Loucy (cell line): ENCODE measurements around the gene KIR3DL3.
"Not testable (repeated sequence)": the region's sequence is repeated elsewhere in the genome, so short reads cannot be mapped to it uniquely, and the experiment has no call there.

Experiments
- H2AFZ ChIP-seq: fragments of 200-600 bp; sonication (generic); 2 replicates; pipeline ENCODE4 v1.6.0; 2016; ENCODE audit warnings: antibody characterized with exemption, mild to moderate bottlenecking, low read length, moderate library complexity
- H3F3A ChIP-seq: fragments of 200-600 bp; 2 replicates; pipeline ENCODE4 v1.6.0; 2016; ENCODE audit warnings: antibody characterized with exemption, low read depth, mild to moderate bottlenecking
- H3K27me3 ChIP-seq: fragments of 200-600 bp; sonication (generic); 2 replicates; pipeline ENCODE4 v1.6.1; 2014; ENCODE audit warnings: low read length, mild to moderate bottlenecking; ENCODE audit not compliant: insufficient read depth, poor library complexity, severe bottlenecking
- H3K36me3 ChIP-seq: fragments of 200-600 bp; sonication (generic); 2 replicates; pipeline ENCODE4 v1.6.1; 2016; ENCODE audit warnings: low read length; ENCODE audit not compliant: insufficient read depth
- H3K4me1 ChIP-seq: fragments of 200-600 bp; sonication (generic); 2 replicates; pipeline ENCODE4 v1.5.1; 2014; ENCODE audit warnings: low read length, mild to moderate bottlenecking; ENCODE audit not compliant: insufficient read depth, poor library complexity, severe bottlenecking
- H3K4me2 ChIP-seq: fragments of 200-600 bp; sonication (generic); 2 replicates; pipeline ENCODE4 v1.6.0; 2014; ENCODE audit warnings: antibody characterized with exemption, low read length, low read depth, mild to moderate bottlenecking; ENCODE audit not compliant: poor library complexity, severe bottlenecking
- H3K4me3 ChIP-seq: fragments of 200-600 bp; sonication (generic); 2 replicates; pipeline ENCODE4 v1.5.1; 2014; ENCODE audit warnings: low read length, mild to moderate bottlenecking, mixed read lengths; ENCODE audit not compliant: poor library complexity, severe bottlenecking
- H3K79me2 ChIP-seq: fragments of 200-600 bp; sonication (generic); 2 replicates; pipeline ENCODE4 v1.6.1; 2014; ENCODE audit warnings: low read length; ENCODE audit not compliant: insufficient read depth
- H3K9ac ChIP-seq: fragments of 200-600 bp; sonication (generic); 2 replicates; pipeline ENCODE4 v1.6.0; 2014; ENCODE audit warnings: mild to moderate bottlenecking, low read depth, low read length, moderate library complexity; ENCODE audit not compliant: poor library complexity, severe bottlenecking
- H3K9me2 ChIP-seq: fragments of 200-600 bp; sonication (generic); replicated peaks from 2 replicates; pipeline ENCODE4 v1.6.1; 2016; ENCODE audit warnings: low read depth, low read length, mixed read lengths
- H3K9me3 ChIP-seq: fragments of 200-600 bp; sonication (generic); 2 replicates; pipeline ENCODE4 v1.6.1; 2014; ENCODE audit warnings: mild to moderate bottlenecking, antibody characterized with exemption, low read length, low read depth; ENCODE audit not compliant: insufficient read depth
- H4K20me1 ChIP-seq: fragments of 200-600 bp; sonication (generic); 2 replicates; pipeline ENCODE4 v1.6.0; 2014; ENCODE audit warnings: antibody characterized with exemption, low read length, mild to moderate bottlenecking; ENCODE audit not compliant: insufficient read depth, poor library complexity, severe bottlenecking
- EZH2phosphoT487 ChIP-seq: fragments of 200-600 bp; IDR thresholded peaks from 2 replicates; pipeline ENCODE4 v1.6.1; 2018; ENCODE audit warnings: antibody characterized with exemption, mild to moderate bottlenecking, moderate library complexity, borderline replicate concordance
- TF ChIP-seq, protein P1 (sequence below): fragments of 200-600 bp; sonication (generic); conservative IDR thresholded peaks from 2 replicates; pipeline ENCODE4 v1.5.1; 2014; ENCODE audit warnings: mild to moderate bottlenecking, antibody characterized with exemption, low read length

KIR3DL3 gene

DNA sequence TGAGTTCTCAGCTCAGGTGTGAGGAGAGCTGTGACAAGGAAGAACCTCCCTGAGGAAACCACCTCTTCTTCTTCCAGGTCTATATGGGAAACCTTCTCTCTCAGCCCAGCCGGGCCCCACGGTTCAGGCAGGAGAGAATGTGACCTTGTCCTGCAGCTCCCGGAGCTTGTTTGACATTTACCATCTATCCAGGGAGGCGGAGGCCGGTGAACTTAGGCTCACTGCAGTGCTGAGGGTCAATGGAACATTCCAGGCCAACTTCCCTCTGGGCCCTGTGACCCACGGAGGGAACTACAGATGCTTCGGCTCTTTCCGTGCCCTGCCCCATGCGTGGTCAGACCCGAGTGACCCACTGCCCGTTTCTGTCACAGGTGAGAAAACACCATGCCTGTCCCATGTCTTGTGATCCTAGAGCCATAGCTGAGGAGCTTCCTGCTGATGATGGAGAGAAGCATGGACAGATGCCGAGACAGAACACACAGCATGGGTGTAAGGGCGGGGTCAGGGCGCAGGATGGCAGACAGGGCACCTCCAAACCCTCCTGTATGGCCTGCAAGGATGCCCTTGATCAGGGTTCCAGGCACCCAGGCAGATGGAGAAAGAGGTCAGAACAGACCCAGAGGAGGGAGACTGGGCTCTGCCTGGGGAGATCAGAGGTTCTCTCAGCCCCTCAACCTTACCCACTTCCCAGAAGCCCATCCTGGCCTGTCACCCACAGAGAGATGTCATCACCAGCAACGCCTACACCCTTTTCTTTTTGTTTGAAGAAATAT lies 5.4 kb downstream of the KIR3DL3 start:
- H3K27me3 ChIP-seq, result no peaks in the 10 kb centered on the region
- no peak for TF ChIP-seq EZH2phosphoT487
- TF ChIP-seq, protein P1, sequence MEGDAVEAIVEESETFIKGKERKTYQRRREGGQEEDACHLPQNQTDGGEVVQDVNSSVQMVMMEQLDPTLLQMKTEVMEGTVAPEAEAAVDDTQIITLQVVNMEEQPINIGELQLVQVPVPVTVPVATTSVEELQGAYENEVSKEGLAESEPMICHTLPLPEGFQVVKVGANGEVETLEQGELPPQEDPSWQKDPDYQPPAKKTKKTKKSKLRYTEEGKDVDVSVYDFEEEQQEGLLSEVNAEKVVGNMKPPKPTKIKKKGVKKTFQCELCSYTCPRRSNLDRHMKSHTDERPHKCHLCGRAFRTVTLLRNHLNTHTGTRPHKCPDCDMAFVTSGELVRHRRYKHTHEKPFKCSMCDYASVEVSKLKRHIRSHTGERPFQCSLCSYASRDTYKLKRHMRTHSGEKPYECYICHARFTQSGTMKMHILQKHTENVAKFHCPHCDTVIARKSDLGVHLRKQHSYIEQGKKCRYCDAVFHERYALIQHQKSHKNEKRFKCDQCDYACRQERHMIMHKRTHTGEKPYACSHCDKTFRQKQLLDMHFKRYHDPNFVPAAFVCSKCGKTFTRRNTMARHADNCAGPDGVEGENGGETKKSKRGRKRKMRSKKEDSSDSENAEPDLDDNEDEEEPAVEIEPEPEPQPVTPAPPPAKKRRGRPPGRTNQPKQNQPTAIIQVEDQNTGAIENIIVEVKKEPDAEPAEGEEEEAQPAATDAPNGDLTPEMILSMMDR, result no peak
- H3K79me2 ChIP-seq, result no peaks in the 10 kb centered on the region
- no peak overlapping the region for H3K4me3 ChIP-seq
- no peak overlapping the region for H3K4me2 ChIP-seq
- H3K36me3 ChIP-seq, result no peaks in the 10 kb centered on the region
- no peaks in the 10 kb centered on the region for H3K9me2 ChIP-seq
- no peaks in the 10 kb centered on the region for H3K9me3 ChIP-seq
- no peak overlapping the region for H2AFZ ChIP-seq
- H4K20me1 ChIP-seq, result no peaks in the 10 kb centered on the region
- no peak overlapping the region for H3K9ac ChIP-seq
- no peaks in the 10 kb centered on the region for H3F3A ChIP-seq
- no peaks in the 10 kb centered on the region for H3K4me1 ChIP-seq

DNA sequence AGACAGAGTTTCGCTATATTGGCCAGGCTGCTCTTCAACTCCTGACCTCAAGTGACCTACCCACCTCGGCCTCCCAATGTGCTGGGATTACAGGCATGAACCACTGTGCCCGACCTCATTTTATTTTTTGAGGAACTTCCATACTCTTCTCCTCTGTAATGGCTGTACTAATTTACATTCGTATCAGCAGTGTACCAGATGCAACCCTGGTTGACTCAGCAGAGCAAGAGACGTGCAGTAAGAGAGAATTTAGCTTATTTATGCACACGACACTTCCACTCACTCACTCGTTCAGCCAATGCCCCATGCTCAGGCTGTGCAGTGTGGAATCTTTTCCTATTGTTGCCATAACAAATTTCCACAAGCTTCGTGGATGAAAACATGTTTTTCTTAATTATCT lies 6.9 kb downstream of the KIR3DL3 start:
- H3F3A ChIP-seq, result no peaks in the 10 kb centered on the region
- no peak overlapping the region for H3K4me2 ChIP-seq
- no peaks in the 10 kb centered on the region for H3K79me2 ChIP-seq
- no peaks in the 10 kb centered on the region for H3K4me1 ChIP-seq
- H3K27me3 ChIP-seq, result no peaks in the 10 kb centered on the region
- no peaks in the 10 kb centered on the region for H3K9me2 ChIP-seq
- TF ChIP-seq, protein P1, result no peak
- TF ChIP-seq EZH2phosphoT487, result no peak
- no peak overlapping the region for H3K9ac ChIP-seq
- no peaks in the 10 kb centered on the region for H3K9me3 ChIP-seq
- H3K4me3 ChIP-seq, result no peak overlapping the region
- H4K20me1 ChIP-seq, result no peaks in the 10 kb centered on the region
- no peak overlapping the region for H2AFZ ChIP-seq
- H3K36me3 ChIP-seq, result no peaks in the 10 kb centered on the region

DNA sequence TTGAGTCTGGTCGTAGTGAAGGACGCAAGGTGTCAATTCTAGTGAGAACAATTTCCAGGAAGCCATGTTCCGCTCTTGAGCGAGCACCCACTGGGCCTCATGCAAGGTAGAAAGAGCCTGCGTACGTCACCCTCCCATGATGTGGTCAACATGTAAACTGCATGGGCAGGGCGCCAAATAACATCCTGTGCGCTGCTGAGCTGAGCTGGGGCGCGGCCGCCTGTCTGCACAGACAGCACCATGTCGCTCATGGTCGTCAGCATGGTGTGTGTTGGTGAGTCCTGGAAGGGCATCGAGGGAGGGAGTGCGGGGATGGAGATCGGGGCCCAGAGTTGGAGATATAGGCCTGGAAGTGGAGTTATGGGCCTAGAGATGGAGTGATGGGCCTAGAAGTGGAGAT lies 14.1 kb downstream of the KIR3DL3 start, which contains the start of gene KIR2DL3:
TSS of gene KIR2DL3 (plus strand) at position 208 of the 400 bp plus-strand sequence. CDS start at position 241, 33 bp downstream.
- not testable (repeated sequence) for H3F3A ChIP-seq, H3K9ac ChIP-seq, H3K4me1 ChIP-seq, H2AFZ ChIP-seq, H3K27me3 ChIP-seq, H3K9me3 ChIP-seq, H3K9me2 ChIP-seq, H3K79me2 ChIP-seq, H4K20me1 ChIP-seq, H3K4me3 ChIP-seq, H3K36me3 ChIP-seq, H3K4me2 ChIP-seq

GRCh38 chr19:54738715-54739114 lies 14.5 kb downstream of the KIR3DL3 start:
- no peaks in the 10 kb centered on the region for H3K9me2 ChIP-seq
- no peaks in the 10 kb centered on the region for H3F3A ChIP-seq
- no peak overlapping the region for H3K4me2 ChIP-seq
- no peaks in the 10 kb centered on the region for H3K36me3 ChIP-seq
- H3K4me1 ChIP-seq, result no peaks in the 10 kb centered on the region
- H3K9me3 ChIP-seq, result peaks cover 2% of the 10 kb centered on the region; the same call in 1 of the 2 replicates
- H4K20me1 ChIP-seq, result no peaks in the 10 kb centered on the region
- TF ChIP-seq, protein P1, result no peak
- H2AFZ ChIP-seq, result no peak overlapping the region
- H3K79me2 ChIP-seq, result no peaks in the 10 kb centered on the region
- H3K27me3 ChIP-seq, result no peaks in the 10 kb centered on the region
- no peak overlapping the region for H3K9ac ChIP-seq
- H3K4me3 ChIP-seq, result no peak overlapping the region
